Stimulated activated CD4-positive, alpha-beta T cell treated with anti-CD3 and anti-CD28 coated beads, Interleukin-15, amount 100 ng/mL, for 1 hour (primary cell): ENCODE measurements around the gene LAMA3.
A peak's percentile ranks its signal among the peaks of the same experiment; 100 is the strongest.

Experiments used
- DNase-seq, 2 donors: peaks; one replicate each; pipeline ENCODE4 v3.0.0-alpha.2; 2020; ENCODE audit warnings: low read depth in 1 of 2, low spot score in 1 of 2

Gene LAMA3

GRCh38 chr18:23893653-23894052 lies 204.4 kb downstream of the LAMA3 start:
- no peak for DNase-seq

GRCh38 chr18:23894661-23895175 lies 205.5 kb downstream of the LAMA3 start:
- no peak for DNase-seq

GRCh38 chr18:23897291-23897690 lies 208.0 kb downstream of the LAMA3 start:
- DNase-seq, result no peak

- DNase-seq, result no peak
These were observed 208.5 kb downstream of the LAMA3 start for GRCh38 chr18:23897733-23898132.

GRCh38 chr18:23900994-23901393 lies 211.7 kb downstream of the LAMA3 start:
- no peak for DNase-seq

- DNase-seq, result no peak
These were observed 213.1 kb downstream of the LAMA3 start for GRCh38 chr18:23902396-23902795.

- DNase-seq, result no peak
These were observed 214.7 kb downstream of the LAMA3 start for GRCh38 chr18:23903971-23904370.

GRCh38 chr18:23906658-23907057 lies 217.4 kb downstream of the LAMA3 start:
- no peak for DNase-seq

- no peak for DNase-seq
These were observed 219.6 kb downstream of the LAMA3 start for GRCh38 chr18:23908827-23909226.

- DNase-seq, result no peak
These were observed 220.8 kb downstream of the LAMA3 start for GRCh38 chr18:23910032-23910431.

- DNase-seq, result no peak
These were observed 223.1 kb downstream of the LAMA3 start for GRCh38 chr18:23912356-23912755.

- no peak for DNase-seq
These were observed 227.1 kb downstream of the LAMA3 start for GRCh38 chr18:23916338-23916737.

- DNase-seq, result peak; percentile 58 to 66
These were observed 229.3 kb downstream of the LAMA3 start for GRCh38 chr18:23918395-23919032.

GRCh38 chr18:23920054-23920453 lies 230.8 kb downstream of the LAMA3 start:
- no peak for DNase-seq

- no peak for DNase-seq
These were observed 232.5 kb downstream of the LAMA3 start for GRCh38 chr18:23921716-23922285.

GRCh38 chr18:23922939-23923338 lies 233.7 kb downstream of the LAMA3 start:
- DNase-seq, result no peak

- DNase-seq, result no peak
These were observed 235.6 kb downstream of the LAMA3 start for GRCh38 chr18:23924813-23925212.

GRCh38 chr18:23926571-23926970 lies 237.3 kb downstream of the LAMA3 start:
- DNase-seq, result no peak

GRCh38 chr18:23927821-23928746 lies 238.8 kb downstream of the LAMA3 start:
- no peak for DNase-seq

- no peak for DNase-seq
These were observed 240.2 kb downstream of the LAMA3 start for GRCh38 chr18:23929362-23929930.

GRCh38 chr18:23930002-23930401 lies 240.7 kb downstream of the LAMA3 start:
- DNase-seq, result no peak
